Measurements from ENCODE around the gene CACNG4.
"Not testable (repeated sequence)": the region's sequence is repeated elsewhere in the genome, so short reads cannot be mapped to it uniquely, and the experiment has no call there.

Gene CACNG4

DNA sequence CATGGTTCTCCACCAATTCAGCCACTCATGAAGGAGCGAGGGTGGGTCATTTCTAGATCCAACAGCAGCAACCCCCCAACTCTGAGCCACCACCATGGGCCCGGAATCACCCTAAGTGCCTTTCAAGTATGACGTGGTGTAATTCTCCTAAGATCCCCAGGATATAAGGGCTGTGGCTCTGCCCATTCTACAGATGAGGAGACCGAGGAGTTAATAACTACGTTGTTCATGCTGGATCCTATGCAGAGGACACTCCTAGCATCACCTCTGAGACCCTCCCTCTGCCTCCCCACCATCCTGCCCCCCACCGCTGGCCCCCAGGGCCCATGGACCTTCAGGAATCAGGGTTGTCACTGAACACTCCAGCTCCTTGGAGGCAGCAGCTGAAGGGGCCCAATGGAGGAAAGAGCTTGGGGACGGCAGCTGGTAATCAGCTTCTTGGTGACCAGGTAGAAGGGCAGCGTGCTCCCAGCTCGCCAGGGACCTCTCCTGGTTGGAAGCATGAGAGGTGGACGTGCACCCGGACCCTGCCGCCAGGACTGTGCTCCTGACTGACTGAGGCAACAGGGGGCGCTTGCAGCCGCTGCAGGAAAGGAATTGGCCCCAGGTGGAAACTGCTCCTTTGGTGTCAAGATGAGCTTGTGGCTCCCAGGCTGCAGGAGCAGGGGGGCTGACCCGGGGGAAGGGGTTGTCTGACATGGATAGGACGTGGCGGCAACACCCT lies 51.7 kb downstream of the CACNG4 start:
- DNase-seq (ENCODE audit: low spot score) (no peak), FAIRE-seq (no peak)

DNA sequence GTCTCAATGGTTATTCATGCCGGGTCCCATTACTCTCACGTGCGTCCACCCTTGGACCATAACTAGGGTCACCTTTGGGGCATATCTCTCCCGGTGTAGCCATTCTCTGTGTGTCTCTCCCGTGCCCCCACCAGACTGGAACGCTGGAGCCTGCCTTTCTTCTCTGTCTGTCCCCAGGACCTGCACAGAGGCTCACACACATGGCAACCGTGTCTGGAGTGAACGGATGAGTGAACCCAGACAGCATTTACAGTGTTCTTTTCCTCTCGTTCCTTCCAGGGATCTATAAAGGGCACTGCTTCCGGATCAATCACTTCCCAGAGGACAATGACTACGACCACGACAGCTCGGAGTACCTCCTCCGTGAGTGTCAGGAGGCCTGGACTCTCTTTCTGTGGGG lies 53.4 kb downstream of the CACNG4 start:
- FAIRE-seq: peak; percentile 55

DNA sequence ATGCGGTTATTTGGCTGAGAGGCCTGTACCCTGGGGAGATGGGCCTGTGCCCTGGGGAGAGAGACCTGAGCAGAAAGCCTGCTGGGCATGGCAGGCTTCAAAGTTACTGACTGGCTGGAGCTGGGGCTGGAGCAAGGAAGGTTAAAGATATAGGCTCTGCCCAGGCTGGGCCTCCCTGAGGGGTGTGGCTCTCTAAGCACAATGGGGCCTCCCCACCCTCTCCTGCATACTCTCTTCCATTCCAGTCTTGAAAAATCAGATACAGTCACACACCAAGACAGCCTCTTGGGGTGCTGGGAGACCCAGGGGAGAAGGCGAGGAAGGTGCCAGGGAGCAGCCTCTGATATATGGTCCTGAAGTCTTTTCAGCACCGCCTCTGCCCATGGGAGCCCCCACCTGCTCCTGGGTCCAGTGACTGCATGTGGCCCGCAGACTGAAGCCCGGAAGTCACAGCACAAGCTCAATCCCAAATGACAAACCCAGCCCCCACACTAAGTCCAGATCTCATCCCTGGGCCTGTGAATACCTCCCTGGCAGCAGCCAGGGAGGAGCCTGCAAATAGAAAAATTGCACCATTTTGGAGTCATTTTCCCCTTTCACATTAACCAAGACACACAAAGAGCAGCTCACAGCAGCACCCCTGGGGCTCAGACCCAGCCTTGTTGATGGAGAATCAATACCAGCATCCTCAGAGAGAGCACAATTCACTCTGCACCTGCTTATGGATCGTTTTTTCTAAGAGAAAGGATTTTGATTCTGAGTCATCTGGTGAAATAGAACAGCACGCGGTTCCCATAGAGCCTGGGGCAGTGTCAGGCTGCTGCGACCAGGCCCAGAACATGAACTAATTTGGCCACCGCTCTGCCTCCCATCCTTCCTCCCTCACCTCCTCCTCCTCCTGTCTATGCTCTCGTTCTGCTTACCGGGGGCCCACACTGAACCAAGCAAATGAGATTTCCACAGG lies 54.2 kb downstream of the CACNG4 start:
- FAIRE-seq (no peak), DNase-seq (ENCODE audit: low spot score) (no peak)

More for the DNA sequence above, 53.4 kb downstream of the CACNG4 start:
- no peak for DNase-seq (ENCODE audit: low spot score)

- no peak for DNase-seq (ENCODE audit: low spot score)
- FAIRE-seq: no peak
Measured at GRCh38 chr17:67019809-67020208, 55.3 kb downstream of the CACNG4 start.

DNA sequence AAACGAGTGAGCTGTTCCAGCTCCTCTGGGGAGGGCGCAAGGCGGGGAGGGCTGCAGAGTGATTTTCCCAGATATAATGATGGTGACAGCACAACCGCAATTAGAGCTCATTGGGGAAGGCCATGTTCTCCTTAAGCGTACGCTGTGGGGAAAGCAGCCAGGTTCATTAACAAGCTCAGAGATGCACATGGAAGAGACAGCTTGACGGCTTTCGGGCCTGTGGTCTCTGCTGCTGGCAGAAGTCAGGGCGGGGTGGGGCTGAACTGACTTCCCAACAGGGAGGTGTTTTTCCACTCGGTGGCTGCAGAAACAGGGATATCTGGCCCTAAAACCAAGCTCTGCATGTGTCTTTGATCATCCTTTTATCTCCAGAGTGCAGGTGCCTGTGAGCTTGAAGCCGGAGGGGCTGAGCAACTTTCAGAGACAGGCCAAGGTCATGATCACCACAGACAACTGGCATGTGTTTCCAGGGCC lies 55.8 kb downstream of the CACNG4 start:
- no peak for FAIRE-seq
- no peak for DNase-seq (ENCODE audit: low spot score)

GRCh38 chr17:67021196-67021595 lies 56.7 kb downstream of the CACNG4 start:
- DNase-seq (ENCODE audit: low spot score): no peak
- no peak for FAIRE-seq

DNA sequence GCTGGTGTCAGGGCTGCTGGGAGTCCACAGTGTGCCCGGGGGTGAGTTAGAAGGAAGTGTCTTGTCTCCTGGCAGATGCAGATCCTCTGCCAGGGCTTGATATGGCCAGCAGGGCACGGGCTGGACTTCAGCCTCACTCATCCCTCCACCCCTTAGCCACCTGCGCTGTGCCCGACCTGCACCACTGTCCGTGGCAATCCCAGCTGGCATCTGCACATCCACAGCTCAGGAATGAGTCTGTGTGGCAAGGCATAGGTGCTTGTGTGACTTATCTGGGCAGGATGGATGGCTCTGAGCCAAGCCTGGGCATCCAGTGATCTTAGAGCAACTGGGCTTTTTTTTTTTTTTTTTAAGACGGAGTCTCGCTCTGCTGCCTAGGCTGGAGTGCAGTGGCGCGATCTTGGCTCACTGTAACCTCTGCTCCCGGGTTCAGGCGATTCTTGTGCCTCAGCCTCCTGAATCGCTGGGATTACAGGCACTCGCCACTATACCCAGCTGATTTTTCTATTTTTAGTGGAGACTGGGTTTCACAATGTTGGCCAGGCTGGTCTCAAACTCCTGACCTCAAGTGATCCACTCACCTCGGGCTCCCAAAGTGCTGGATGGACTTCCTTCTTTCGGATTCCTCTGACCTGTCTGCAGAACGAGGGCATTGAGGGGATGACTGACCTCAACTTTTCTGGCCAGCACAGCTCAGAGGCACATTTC lies 57.4 kb downstream of the CACNG4 start:
- FAIRE-seq (no peak), DNase-seq (ENCODE audit: low spot score) (no peak)

DNA sequence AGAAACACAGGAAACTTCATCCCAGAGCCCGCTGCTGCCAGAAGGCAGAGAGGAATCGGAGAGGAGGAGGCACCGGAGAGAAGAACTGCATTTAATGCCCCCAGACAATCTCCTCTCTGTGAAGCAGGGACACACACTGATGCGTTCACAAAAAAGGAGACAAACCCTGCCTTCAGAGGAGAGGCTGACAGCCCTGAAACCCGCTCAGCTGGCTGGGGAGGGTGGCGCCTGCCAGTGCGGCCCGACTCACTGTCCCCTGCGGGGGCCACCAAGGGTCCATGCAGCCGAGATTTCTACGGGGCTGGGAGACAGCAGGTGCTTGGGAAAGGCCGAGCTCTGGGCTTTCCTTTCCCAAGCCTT lies 57.9 kb downstream of the CACNG4 start:
- FAIRE-seq: no peak
- DNase-seq (ENCODE audit: low spot score): no peak

DNA sequence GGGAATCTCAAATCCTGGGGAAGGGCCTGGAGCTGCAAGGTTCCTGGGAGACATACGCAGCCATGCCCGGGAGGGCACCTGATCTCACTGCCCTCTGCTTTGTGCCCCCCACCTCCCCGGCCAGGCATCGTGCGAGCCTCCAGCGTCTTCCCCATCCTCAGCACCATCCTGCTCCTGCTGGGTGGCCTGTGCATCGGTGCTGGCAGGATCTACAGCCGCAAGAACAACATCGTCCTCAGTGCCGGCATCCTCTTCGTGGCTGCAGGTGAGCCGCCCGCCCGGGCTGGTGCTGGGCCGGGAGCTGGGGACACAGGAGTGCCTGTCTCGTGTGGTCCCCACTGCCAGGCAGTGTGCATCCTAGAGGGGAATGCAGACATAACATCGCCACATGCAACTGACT lies 60.2 kb downstream of the CACNG4 start:
- DNase-seq (ENCODE audit: low spot score) (no peak), FAIRE-seq (peak; percentile 17)

DNA sequence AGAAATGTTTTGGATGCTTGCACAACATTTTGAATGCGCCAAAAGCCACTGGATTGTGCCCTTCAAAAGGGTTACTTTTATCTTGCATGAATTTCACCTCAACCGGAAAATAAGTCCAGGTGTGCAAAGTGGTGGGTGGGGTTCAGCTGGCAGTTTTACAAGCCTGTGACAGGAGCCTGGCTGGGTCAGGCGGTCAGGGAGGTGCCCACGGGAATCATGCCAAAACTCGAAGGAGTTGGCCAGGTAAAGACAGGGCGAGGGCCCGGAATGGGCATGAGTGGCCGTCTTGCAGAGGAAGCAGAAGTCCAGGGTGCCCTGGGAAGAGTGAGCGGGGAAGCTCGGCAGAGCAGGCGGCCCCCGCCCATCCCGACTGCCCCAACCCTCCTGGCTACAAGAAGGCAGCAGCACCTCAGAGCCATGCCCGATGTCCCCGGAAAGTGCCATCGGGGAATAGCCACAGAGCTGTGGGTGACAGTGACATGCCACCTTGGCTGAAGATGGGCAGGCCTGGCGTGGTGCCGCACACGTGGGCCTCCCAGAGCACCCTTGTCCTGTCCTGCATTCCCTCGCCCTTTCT lies 60.8 kb downstream of the CACNG4 start:
- DNase-seq (ENCODE audit: low spot score) (no peak), FAIRE-seq (no peak)

- no peak for FAIRE-seq
- no peak for DNase-seq (ENCODE audit: low spot score)
Measured at GRCh38 chr17:67026341-67026740, 61.8 kb downstream of the CACNG4 start.

- FAIRE-seq (peak; percentile 61), DNase-seq (ENCODE audit: low spot score) (peak; percentile 49)
Measured at GRCh38 chr17:67027031-67027628, 62.6 kb downstream of the CACNG4 start.

GRCh38 chr17:67030641-67031040 lies 66.1 kb downstream of the CACNG4 start:
- FAIRE-seq (no peak), DNase-seq (ENCODE audit: low spot score) (no peak)

GRCh38 chr17:67032382-67032781 lies 67.9 kb downstream of the CACNG4 start:
- DNase-seq (ENCODE audit: low spot score): no peak
- no peak for FAIRE-seq

DNA sequence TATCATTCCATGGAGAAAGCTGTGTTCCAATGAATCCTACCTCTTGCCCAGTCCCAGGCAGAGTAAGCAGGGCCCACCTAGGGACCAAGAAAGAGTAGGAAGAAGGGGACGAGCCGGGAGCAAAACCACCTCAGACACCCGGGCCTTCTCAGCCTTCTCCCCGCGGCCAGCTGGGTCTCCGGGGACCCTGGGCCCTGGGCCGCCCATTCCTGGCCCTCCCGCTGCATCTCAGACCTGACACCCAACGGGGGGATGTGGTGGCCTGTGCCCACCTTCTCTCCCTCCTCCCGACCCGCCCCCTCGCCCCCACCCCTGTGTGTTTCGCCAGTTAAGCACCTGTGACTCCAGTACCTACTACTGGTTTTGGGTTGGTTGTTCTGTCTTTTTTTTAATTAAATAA lies 68.5 kb downstream of the CACNG4 start:
- DNase-seq (ENCODE audit: low spot score): no peak
- FAIRE-seq: no peak

- DNase-seq (ENCODE audit: low spot score) (no peak), FAIRE-seq (no peak)
Measured at GRCh38 chr17:67033613-67034012, 69.1 kb downstream of the CACNG4 start.

- FAIRE-seq: no peak
Measured at GRCh38 chr17:67035131-67036083, 70.9 kb downstream of the CACNG4 start.

DNA sequence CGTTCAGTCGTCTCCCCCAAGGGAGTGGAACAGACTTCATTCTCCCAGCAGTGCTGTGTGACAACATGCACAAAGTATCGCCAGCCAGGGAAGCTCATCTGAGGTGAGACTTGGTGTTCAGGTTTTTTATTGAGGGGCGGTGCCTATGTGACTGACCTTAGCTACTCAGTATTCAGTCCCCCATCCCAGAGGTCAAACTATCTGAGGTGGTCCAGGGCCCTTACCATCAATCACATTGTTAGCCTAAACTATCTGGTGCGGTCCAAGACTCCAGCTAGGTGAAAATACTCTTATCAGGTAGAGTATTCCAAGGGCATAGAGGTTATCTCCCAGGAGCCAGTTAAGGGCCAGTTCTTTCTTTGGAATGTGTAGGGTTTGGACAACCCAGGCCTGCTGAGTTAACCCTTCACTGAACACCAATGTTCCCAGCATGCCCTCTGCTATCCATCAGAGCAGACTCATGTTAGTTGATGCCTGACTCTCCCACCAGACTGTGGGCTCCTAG lies 74.4 kb downstream of the CACNG4 start:
- DNase-seq (ENCODE audit: low spot score) (no peak), FAIRE-seq (no peak)

More at GRCh38 chr17:67035131-67036083, 70.9 kb downstream of the CACNG4 start:
- no peak for DNase-seq (ENCODE audit: low spot score)

- FAIRE-seq: no peak
- no peak for DNase-seq (ENCODE audit: low spot score)
Measured at GRCh38 chr17:67040652-67041051, 76.1 kb downstream of the CACNG4 start.

DNA sequence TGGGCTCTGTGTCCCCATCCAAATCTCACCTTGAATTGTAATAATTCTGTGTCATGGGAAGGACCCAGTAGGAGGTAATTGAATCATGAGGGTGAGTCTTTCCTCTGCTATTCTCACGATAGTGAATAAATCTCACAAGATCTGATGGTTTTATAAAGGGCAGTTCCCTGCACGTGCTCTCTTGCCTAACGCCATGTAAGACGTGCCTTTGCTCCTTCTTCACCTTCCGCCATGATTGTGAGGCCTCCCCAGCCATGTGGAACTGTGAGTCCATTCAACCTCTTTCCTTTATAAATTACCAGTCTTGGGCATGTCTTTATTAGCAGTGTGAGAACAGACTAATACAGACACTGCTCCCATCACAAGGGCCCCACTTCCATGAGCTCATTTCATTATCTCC lies 76.6 kb downstream of the CACNG4 start:
- not testable (repeated sequence) for DNase-seq (ENCODE audit: low spot score)
- FAIRE-seq: peak; percentile 42

All from urothelium cell line (cell line).